DND-41 (cell line): ENCODE measurements around the gene TMEM258.
A peak's percentile ranks its signal among the peaks of the same experiment; 100 is the strongest.

Experiments
- ATAC-seq: fragments of 200-7000 bp; cut with Tn5 transposase; 3 replicates; pipeline ENCODE4 v1.9.1; 2021; ENCODE audit warnings: low read depth; ENCODE audit not compliant: insufficient read depth
- DNase-seq: peaks from one replicate; pipeline ENCODE4 v3.0.0-alpha.2; 2020
- H2AFZ ChIP-seq: 2 replicates; pipeline ENCODE4 v1.6.0; 2012; ENCODE audit warnings: low read depth, low read length
- H3K27ac ChIP-seq: 2 replicates; pipeline ENCODE4 v1.5.1; 2012; ENCODE audit warnings: low read length, inconsistent platforms
- H3K27me3 ChIP-seq: fragments of 200-600 bp; sonication (generic); 2 replicates; pipeline ENCODE4 v1.6.0; 2012; ENCODE audit warnings: low read length, mild to moderate bottlenecking, inconsistent platforms; ENCODE audit not compliant: insufficient read depth, poor library complexity
- H3K36me3 ChIP-seq: 2 replicates; pipeline ENCODE4 v1.5.1; 2012; ENCODE audit warnings: low read length, inconsistent platforms; ENCODE audit not compliant: insufficient read depth
- H3K4me1 ChIP-seq: 2 replicates; pipeline ENCODE4 v1.5.1; 2012; ENCODE audit warnings: mild to moderate bottlenecking, low read length; ENCODE audit not compliant: insufficient read depth
- H3K4me2 ChIP-seq: 2 replicates; pipeline ENCODE4 v1.6.0; 2012; ENCODE audit warnings: mild to moderate bottlenecking, moderate library complexity, low read length, inconsistent platforms; ENCODE audit not compliant: insufficient read depth
- H3K4me3 ChIP-seq, 2 experiments: fragments of 200-600 bp in 1 of 2; shearing (Covaris generic) in 1 of 2; 2 replicates each; pipeline ENCODE4 v1.5.1; 2012 to 2016; ENCODE audit warnings: inconsistent platforms in 2 of 2, low read length in 2 of 2, mild to moderate bottlenecking in 2 of 2, low read depth in 1 of 2, moderate library complexity in 1 of 2
- H3K79me2 ChIP-seq: 2 replicates; pipeline ENCODE4 v1.6.0; 2012; ENCODE audit warnings: low read length, inconsistent platforms; ENCODE audit not compliant: insufficient read depth
- H3K9ac ChIP-seq: 2 replicates; pipeline ENCODE4 v1.6.0; 2012; ENCODE audit warnings: low read depth, mild to moderate bottlenecking, inconsistent platforms, low read length, moderate library complexity
- H3K9me3 ChIP-seq: 2 replicates; pipeline ENCODE4 v1.5.1; 2012; ENCODE audit warnings: low read length, moderate library complexity, mild to moderate bottlenecking, inconsistent platforms; ENCODE audit not compliant: insufficient read depth, severe bottlenecking
- H4K20me1 ChIP-seq: 2 replicates; pipeline ENCODE4 v1.6.0; 2012; ENCODE audit warnings: low read length; ENCODE audit not compliant: insufficient read depth
- EZH2 ChIP-seq: IDR thresholded peaks from 3 replicates; pipeline ENCODE4 v1.6.1; 2012; ENCODE audit warnings: borderline replicate concordance, low read depth, mild to moderate bottlenecking, moderate library complexity, low read length, inconsistent platforms; ENCODE audit not compliant: severe bottlenecking
- TF ChIP-seq, protein P1 (sequence below): IDR thresholded peaks from 2 replicates; pipeline ENCODE4 v1.5.1; 2012; ENCODE audit warnings: borderline replicate concordance, low read length, moderate library complexity, mild to moderate bottlenecking; ENCODE audit not compliant: poor library complexity, severe bottlenecking; ENCODE audit errors: extremely low read depth

Gene TMEM258

DNA sequence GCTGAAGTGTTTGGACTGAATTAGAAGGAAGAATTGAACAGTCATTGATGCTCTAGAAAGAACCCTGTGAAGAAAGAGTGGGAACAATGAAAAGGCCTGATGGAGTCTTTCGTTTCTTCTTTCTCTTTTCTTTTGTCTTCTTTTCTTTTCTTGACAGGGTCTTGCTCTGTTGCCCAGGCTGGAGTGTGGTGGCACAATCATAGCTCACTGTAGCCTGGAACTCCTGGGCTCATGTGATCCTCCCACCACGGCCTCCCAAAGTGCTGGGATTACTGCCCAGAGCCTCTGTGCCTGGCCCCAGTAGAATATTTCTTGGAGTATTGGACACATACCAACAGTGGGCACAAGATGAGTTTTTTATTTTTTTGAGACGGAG, 1.4 kb upstream of the TMEM258 start:
- Histone ChIP-seq H3K79me2 (peaks cover 97% of the 10 kb centered on the region), H3K27ac (peak overlapping the region; percentile 99), H3K9ac (peak overlapping the region; percentile 94), H2AFZ (no peak overlapping the region), H4K20me1 (peaks cover 39% of the 10 kb centered on the region), H3K4me2 (peak overlapping the region; percentile 91), H3K4me1 (peaks cover 60% of the 10 kb centered on the region), H3K27me3 (no peaks in the 10 kb centered on the region), H3K4me3 (peak overlapping the region; percentile 68 to 82), H3K9me3 (no peaks in the 10 kb centered on the region), H3K36me3 (peaks cover 63% of the 10 kb centered on the region)
- no peak for ATAC-seq
- no peak for DNase-seq
- TF ChIP-seq EZH2 = no peak
- TF ChIP-seq, protein P1, sequence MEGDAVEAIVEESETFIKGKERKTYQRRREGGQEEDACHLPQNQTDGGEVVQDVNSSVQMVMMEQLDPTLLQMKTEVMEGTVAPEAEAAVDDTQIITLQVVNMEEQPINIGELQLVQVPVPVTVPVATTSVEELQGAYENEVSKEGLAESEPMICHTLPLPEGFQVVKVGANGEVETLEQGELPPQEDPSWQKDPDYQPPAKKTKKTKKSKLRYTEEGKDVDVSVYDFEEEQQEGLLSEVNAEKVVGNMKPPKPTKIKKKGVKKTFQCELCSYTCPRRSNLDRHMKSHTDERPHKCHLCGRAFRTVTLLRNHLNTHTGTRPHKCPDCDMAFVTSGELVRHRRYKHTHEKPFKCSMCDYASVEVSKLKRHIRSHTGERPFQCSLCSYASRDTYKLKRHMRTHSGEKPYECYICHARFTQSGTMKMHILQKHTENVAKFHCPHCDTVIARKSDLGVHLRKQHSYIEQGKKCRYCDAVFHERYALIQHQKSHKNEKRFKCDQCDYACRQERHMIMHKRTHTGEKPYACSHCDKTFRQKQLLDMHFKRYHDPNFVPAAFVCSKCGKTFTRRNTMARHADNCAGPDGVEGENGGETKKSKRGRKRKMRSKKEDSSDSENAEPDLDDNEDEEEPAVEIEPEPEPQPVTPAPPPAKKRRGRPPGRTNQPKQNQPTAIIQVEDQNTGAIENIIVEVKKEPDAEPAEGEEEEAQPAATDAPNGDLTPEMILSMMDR = no peak

DNA sequence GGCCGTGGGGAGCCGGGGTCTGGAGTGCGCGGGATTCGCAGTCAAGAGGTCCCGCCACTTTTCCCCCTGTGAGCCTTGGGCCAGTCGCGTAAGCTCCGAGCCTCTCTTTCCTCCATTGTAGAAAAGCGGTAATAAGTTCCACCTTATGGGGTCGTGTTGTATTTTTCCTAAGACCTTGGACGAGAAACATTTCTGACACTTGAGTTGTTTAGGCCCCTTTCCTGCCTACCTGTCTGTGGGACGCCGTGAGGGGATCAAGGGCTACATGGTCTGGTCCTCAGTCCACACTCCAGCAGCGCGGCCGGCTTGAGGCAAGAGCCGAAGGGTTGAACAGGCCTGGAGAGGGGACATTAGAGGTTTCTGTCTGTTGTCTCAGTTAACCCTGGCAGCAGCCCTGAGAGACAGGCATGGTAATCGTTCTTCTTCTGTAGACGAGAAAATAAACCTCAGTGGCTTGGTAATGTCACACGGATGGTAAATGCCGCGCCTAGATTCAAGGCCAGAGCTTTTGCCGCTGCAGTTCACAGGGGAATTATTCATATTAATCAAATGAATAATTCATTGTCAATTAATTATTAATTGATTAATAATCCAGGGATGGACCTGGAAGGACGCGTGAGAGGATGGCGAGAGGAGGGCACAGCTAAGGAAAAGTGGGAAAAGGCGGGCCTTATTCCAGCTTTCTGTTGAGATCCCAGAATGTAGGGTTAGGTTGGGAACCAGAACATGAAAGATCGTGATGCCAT, 857 bp upstream of the TMEM258 start:
- Histone ChIP-seq H3K9ac (peak overlapping the region; percentile 94), H2AFZ (peak overlapping the region; percentile 90), H4K20me1 (peaks cover 39% of the 10 kb centered on the region), H3K36me3 (peaks cover 63% of the 10 kb centered on the region), H3K27me3 (no peaks in the 10 kb centered on the region), H3K9me3 (no peaks in the 10 kb centered on the region), H3K4me2 (peak overlapping the region; percentile 91), H3K4me1 (peaks cover 60% of the 10 kb centered on the region), H3K79me2 (peaks cover 91% of the 10 kb centered on the region), H3K27ac (peak overlapping the region; percentile 99), H3K4me3 (peak overlapping the region; percentile 68 to 82)
- TF ChIP-seq EZH2 = no peak
- TF ChIP-seq, protein P1 = no peak
- ATAC-seq (peak; percentile 58), DNase-seq (no peak)

DNA sequence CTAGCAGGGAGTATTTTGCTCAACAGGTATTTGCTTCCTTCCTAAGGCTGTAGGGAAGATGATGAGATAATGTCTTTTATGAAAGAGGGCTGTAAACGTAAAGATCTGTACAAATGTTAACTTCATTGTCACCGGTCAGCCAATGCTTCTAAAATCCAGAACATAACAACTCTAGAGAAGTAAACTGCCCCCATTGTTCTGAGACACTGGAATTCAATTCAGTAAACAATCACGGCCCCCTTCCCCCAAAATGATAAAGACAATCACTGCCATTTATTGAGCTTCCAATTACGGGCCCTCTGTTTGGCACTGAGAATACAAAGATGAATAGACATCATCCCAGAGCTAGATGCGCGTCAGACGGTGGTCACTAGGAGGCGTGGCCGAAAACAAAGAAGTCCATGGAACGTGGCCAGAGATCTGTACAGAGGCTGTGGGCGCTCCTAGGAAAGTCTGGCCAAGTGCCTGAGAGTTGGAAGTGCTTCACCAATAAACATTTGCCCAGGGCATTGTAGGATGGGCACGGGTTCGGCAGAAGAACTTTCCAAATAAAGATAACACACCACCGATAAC, 576 bp downstream of the TMEM258 start:
- no peaks in the 10 kb centered on the region for H3K9me3 ChIP-seq
- peaks cover 41% of the 10 kb centered on the region for H4K20me1 ChIP-seq
- DNase-seq (peak; percentile 43), ATAC-seq (no peak)
- peak overlapping the region; percentile 99 for H3K27ac ChIP-seq
- peaks cover 77% of the 10 kb centered on the region for H3K79me2 ChIP-seq
- H3K4me2 ChIP-seq = peak overlapping the region; percentile 91
- peaks cover 49% of the 10 kb centered on the region for H3K4me1 ChIP-seq
- no peaks in the 10 kb centered on the region for H3K27me3 ChIP-seq
- H2AFZ ChIP-seq = peak overlapping the region; percentile 90
- H3K4me3 ChIP-seq = peak overlapping the region; percentile 68 to 82
- peaks cover 63% of the 10 kb centered on the region for H3K36me3 ChIP-seq
- TF ChIP-seq, protein P1 = peak; percentile 16
- no peak for TF ChIP-seq EZH2
- H3K9ac ChIP-seq = peak overlapping the region; percentile 94
